ENCODE results near the gene SMPDL3A.

DNA sequence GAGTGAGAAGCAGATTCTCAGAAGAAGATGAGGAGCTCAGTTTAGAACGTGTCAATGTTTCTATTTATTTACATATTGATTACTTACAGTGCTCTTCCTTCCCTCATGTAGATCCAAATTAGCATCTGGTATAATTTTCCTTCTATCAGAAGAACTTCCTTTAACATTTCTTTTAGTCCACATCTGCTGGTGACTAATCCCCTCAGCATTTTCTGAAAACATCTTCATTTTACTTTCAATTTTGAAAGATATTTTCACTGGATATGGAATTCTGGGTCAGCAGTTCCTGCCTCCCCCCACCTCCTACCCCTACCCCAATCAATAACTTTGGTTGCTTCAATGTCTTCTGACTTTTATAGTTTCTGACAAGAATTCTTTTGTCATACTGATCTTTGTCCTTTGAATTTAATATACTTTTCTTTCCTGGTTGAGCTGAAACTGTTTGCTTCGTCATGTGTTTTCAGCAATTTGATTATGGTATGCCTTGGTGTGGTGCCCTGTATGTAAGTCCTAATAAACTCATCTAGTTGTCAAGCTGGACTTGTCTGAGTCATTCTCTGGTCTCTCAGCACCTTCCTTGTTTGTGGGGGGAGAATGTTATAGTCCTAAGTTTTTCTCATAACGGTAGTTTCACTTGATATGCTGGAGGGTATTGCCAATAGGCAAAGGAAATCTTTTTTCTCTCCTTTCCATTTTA lies 57.0 kb downstream of the SMPDL3A start:
- TF ChIP-seq, protein P1, sequence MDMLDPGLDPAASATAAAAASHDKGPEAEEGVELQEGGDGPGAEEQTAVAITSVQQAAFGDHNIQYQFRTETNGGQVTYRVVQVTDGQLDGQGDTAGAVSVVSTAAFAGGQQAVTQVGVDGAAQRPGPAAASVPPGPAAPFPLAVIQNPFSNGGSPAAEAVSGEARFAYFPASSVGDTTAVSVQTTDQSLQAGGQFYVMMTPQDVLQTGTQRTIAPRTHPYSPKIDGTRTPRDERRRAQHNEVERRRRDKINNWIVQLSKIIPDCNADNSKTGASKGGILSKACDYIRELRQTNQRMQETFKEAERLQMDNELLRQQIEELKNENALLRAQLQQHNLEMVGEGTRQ (IDR thresholded peaks at IDR 0.05; ENCODE audit: low read depth, low read length), result no peak
- TF ChIP-seq, protein P1 (CRISPR knock-in tag; IDR thresholded peaks at IDR 0.05; ENCODE audit: borderline replicate concordance), result no peak
- no peak for TF ChIP-seq POLR2AphosphoS5 (IDR thresholded peaks at IDR 0.05; ENCODE audit: low read depth, low read length)
- no peak for TF ChIP-seq TCF12 (IDR thresholded peaks at IDR 0.05)
- no peak for TF ChIP-seq TCF12 (CRISPR knock-in tag; IDR thresholded peaks at IDR 0.05)
- TF ChIP-seq ZNF547 (CRISPR knock-in tag; IDR thresholded peaks at IDR 0.05), result no peak
- no peak for TF ChIP-seq RAD21 (CRISPR knock-in tag; IDR thresholded peaks at IDR 0.05)
- no peak for TF ChIP-seq CTCF (CRISPR knock-in tag; IDR thresholded peaks at IDR 0.05)
- TF ChIP-seq CEBPB (IDR thresholded peaks at IDR 0.05; ENCODE audit: borderline replicate concordance, low read depth, low read length), result no peak
- no peak for TF ChIP-seq CHD2 (IDR thresholded peaks at IDR 0.05; ENCODE audit: low read depth, low read length)
- TF ChIP-seq ZZZ3 (CRISPR knock-in tag; IDR thresholded peaks at IDR 0.05; ENCODE audit: borderline replicate concordance), result no peak
- TF ChIP-seq ZNF292 (CRISPR knock-in tag; IDR thresholded peaks at IDR 0.05; ENCODE audit: borderline replicate concordance, low read depth), result no peak
- TF ChIP-seq ATF2 (CRISPR knock-in tag; IDR thresholded peaks at IDR 0.05), result no peak
- TF ChIP-seq ZNF7 (CRISPR knock-in tag; IDR thresholded peaks at IDR 0.05), result no peak
